Left ventricle myocardium inferior (tissue), 1 donor: Measurements from ENCODE around the gene FKBP15. TPM values are rescaled to one million over a fixed set of nuclear protein-coding genes. Genes with fewer than 3 reads are reported as not detected.

ENCODE experiments used
- DNase-seq: peaks from one replicate; pipeline ENCODE4 v3.0.0-alpha.2; 2020
- H3K27ac ChIP-seq: fragments of 200-600 bp; replicated peaks from 2 replicates; pipeline ENCODE4 v1.8.0; 2021
- H3K27me3 ChIP-seq: fragments of 200-600 bp; 2 replicates; pipeline ENCODE4 v1.8.0; 2021; ENCODE audit warnings: low read depth
- H3K36me3 ChIP-seq: fragments of 200-600 bp; 2 replicates; pipeline ENCODE4 v1.8.0; 2021
- H3K4me1 ChIP-seq: fragments of 200-600 bp; 2 replicates; pipeline ENCODE4 v1.8.0; 2021
- H3K4me3 ChIP-seq: fragments of 200-600 bp; 2 replicates; pipeline ENCODE4 v1.8.0; 2021; ENCODE audit warnings: mild to moderate bottlenecking, moderate library complexity
- H3K9me3 ChIP-seq: fragments of 200-600 bp; replicated peaks from 2 replicates; pipeline ENCODE4 v1.8.0; 2021
- intact Hi-C: fragments of 100-400 bp; cut with micrococcal nuclease; formaldehyde crosslinking; loops from one replicate; pipeline ENCODE4 v1.11.0; 2022
- total RNA-seq: library from RNA; stranded (reverse); fragmentation: NEBNext Ultra II Directional; extraction: Animal tissue kit (Norgen Biotek cat#: 25700); gene quantifications from one replicate; pipeline ENCODE4 v1.2.1, GENCODE V29; 2021
- TF ChIP-seq, protein P1 (sequence below): fragments of 200-600 bp; IDR thresholded peaks from 2 replicates; pipeline ENCODE4 v1.8.0; 2021; ENCODE audit warnings: antibody characterized with exemption, mild to moderate bottlenecking, borderline replicate concordance
- donor health status: DM: no; HTN: yes; CAD: no; lungs with severe emphysema.

Gene FKBP15
- total RNA-seq, 1 donor from 2014 or later = 19.0 TPM

DNA sequence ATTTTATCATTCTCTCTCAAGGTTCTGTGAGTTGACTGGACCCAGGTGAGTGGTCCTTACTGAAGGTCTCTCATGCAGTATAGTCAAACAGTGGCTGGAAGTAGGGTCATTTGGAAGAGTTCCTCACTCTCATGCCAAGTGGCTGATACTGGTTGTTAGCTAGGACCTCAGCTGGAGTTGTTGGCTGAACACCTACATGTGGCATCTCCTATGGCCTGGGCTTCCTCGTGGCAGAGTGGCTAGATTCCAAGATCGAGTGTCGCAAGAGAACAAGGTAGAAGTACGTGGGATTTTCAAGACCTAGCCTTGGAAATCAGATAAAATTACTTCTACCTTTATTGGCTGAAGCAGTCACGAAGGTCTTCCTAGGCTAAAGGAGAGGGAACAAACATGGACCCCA, 62.6 kb downstream of the FKBP15 start:
- TF ChIP-seq, protein P1, sequence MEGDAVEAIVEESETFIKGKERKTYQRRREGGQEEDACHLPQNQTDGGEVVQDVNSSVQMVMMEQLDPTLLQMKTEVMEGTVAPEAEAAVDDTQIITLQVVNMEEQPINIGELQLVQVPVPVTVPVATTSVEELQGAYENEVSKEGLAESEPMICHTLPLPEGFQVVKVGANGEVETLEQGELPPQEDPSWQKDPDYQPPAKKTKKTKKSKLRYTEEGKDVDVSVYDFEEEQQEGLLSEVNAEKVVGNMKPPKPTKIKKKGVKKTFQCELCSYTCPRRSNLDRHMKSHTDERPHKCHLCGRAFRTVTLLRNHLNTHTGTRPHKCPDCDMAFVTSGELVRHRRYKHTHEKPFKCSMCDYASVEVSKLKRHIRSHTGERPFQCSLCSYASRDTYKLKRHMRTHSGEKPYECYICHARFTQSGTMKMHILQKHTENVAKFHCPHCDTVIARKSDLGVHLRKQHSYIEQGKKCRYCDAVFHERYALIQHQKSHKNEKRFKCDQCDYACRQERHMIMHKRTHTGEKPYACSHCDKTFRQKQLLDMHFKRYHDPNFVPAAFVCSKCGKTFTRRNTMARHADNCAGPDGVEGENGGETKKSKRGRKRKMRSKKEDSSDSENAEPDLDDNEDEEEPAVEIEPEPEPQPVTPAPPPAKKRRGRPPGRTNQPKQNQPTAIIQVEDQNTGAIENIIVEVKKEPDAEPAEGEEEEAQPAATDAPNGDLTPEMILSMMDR = no peak
- no peaks in the 10 kb centered on the region for H3K9me3 ChIP-seq
- intact Hi-C loops = no loop called here
- peaks cover 37% of the 10 kb centered on the region for H3K4me1 ChIP-seq
- H3K36me3 ChIP-seq = peaks cover 44% of the 10 kb centered on the region
- H3K27ac ChIP-seq = no peak overlapping the region
- H3K27me3 ChIP-seq = no peaks in the 10 kb centered on the region
- DNase-seq = no peak
- H3K4me3 ChIP-seq = no peak overlapping the region

DNA sequence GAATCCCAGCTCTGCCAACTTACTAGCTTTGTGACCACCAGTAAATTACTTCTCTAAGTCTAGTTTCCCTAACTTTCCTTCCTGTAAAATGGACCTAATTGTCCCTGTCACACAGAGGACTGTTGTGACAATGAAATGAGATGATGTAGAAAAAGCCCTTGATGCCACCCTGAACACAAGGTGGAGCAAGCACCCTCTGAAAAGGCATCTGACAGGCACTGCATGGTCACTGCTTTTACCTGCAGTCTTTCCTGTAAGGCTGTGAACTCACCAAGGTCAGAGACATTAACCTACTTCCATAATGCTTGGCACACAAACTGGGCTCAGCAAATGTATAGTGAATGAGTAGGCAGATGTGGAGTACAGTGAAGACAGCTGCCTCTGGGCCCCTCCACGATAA, 64.2 kb downstream of the FKBP15 start:
- TF ChIP-seq, protein P1 = no peak
- Histone ChIP-seq H3K4me1 (peaks cover 53% of the 10 kb centered on the region), H3K9me3 (no peaks in the 10 kb centered on the region), H3K4me3 (no peak overlapping the region), H3K36me3 (peaks cover 28% of the 10 kb centered on the region), H3K27me3 (no peaks in the 10 kb centered on the region), H3K27ac (no peak overlapping the region)
- intact Hi-C loops = no loop called here
- DNase-seq = no peak

DNA sequence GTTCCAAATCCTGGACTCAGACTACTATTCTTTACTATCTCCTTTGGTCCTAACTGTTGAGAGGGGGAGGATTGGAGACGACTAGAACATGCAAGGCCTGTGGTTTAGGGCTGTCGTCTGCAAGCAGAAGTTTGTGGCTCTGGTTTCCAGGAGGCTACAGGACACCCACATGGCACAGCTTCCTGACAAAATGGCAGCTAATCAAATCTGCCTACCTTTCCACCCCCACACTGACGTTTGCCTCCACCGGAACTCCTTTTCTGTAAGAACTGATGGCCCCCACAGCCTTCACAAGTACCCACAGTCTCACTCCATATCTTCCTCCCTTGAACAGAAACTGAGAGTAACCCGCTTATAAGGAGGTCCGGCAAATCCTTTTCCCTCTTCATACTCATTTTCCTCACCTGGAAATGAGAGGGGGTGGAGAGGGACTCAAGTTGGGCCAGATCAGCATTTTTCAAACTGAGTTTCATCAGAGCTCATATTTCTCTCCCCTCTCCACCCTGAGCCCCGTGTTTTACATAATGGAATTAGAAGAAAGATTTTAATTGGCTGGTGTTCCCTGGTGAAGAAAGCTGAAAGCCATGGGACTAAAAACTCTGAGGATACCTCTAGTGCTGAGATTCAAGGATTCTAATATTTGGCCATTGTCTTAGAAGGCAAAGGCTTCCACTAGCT, 65.0 kb downstream of the FKBP15 start:
- peaks cover 59% of the 10 kb centered on the region for H3K4me1 ChIP-seq
- DNase-seq = no peak
- intact Hi-C loops = no loop called here
- no peaks in the 10 kb centered on the region for H3K27me3 ChIP-seq
- H3K36me3 ChIP-seq = peaks cover 20% of the 10 kb centered on the region
- TF ChIP-seq, protein P1 = no peak
- H3K27ac ChIP-seq = no peak overlapping the region
- H3K4me3 ChIP-seq = no peak overlapping the region
- no peaks in the 10 kb centered on the region for H3K9me3 ChIP-seq

DNA sequence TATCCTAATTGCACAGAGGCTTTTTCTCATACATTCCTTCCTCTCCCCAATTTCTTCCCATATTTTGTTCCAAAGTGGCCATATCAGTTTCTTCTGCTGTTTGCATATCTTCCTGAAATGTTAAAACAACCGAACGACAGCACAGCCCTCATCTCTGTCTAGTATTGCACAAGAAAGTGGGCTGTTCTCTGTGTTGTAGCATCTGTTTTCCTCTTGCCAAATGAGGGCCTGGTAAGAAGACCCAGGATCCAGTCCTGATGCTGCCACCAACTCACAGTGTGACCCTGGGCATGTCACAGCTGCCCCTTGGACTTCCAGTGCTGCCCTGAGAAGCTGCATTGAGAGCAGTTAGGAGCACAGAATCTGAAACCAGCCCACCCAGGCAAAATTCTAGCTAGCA, 66.1 kb downstream of the FKBP15 start:
- H3K4me1 ChIP-seq = peaks cover 59% of the 10 kb centered on the region
- peak overlapping the region; percentile 10 for H3K27ac ChIP-seq
- TF ChIP-seq, protein P1 = no peak
- intact Hi-C loops = no loop called here
- H3K9me3 ChIP-seq = no peaks in the 10 kb centered on the region
- no peak overlapping the region for H3K4me3 ChIP-seq
- no peaks in the 10 kb centered on the region for H3K27me3 ChIP-seq
- H3K36me3 ChIP-seq = peaks cover 19% of the 10 kb centered on the region
- no peak for DNase-seq

DNA sequence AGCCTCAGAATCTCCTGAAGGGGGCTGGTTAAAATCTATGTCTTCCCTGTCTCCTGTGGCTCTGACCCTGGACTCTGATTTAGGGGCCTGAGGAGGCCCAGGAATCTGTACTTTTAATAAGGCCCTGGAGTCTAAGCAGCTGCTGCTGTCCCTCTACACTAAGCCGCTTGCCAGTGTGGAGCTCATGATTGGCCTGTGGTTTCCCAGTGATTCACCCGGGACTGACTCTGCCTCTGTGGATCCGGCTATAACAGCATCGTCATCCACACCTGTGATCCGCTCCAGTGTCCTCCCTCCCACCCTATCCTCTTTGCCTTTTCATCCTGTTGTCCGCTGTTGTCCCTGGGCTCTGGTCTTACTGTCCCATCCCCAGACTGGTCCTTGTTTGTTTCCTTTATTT, 66.6 kb downstream of the FKBP15 start:
- H3K4me3 ChIP-seq = no peak overlapping the region
- intact Hi-C loops = no loop called here
- TF ChIP-seq, protein P1 = no peak

More for the DNA sequence above, 66.6 kb downstream of the FKBP15 start:
- DNase-seq = no peak
- no peaks in the 10 kb centered on the region for H3K9me3 ChIP-seq
- peaks cover 59% of the 10 kb centered on the region for H3K4me1 ChIP-seq
- H3K36me3 ChIP-seq = peaks cover 18% of the 10 kb centered on the region
- peak overlapping the region; percentile 10 for H3K27ac ChIP-seq
- no peaks in the 10 kb centered on the region for H3K27me3 ChIP-seq
